ENCODE results near the gene UXS1.

- TF ChIP-seq CTCF (IDR thresholded peaks at IDR 0.05) (no peak), POLR2AphosphoS5 (IDR thresholded peaks at IDR 0.05) (no peak), POLR2A (IDR thresholded peaks at IDR 0.05) (no peak)
Measured at GRCh38 chr2:106159866-106160785, 34.0 kb downstream of the UXS1 start.
